GM12892 (cell line): ENCODE results near the gene MRPL1.
"Not testable (repeated sequence)": the region's sequence is repeated elsewhere in the genome, so short reads cannot be mapped to it uniquely, and the experiment has no call there.

Experiments
- DNase-seq: peaks from one replicate; pipeline ENCODE4 v3.0.0; 2011; ENCODE audit not compliant: insufficient read length
- FAIRE-seq: peaks from 2 replicates; lab custom pipeline; 2011; peaks lifted over from hg19 to GRCh38; lab: Jason Lieb, UNC
- POLR2A ChIP-seq: IDR thresholded peaks from 2 replicates; pipeline ENCODE4 v1.6.1; 2011; ENCODE audit warnings: low read depth, low read length, control low read depth
- POLR2AphosphoS5 ChIP-seq: IDR thresholded peaks from 2 replicates; pipeline ENCODE4 v1.6.1; 2011; ENCODE audit warnings: low read depth, low read length, control low read depth
- TAF1 ChIP-seq: IDR thresholded peaks from 2 replicates; pipeline ENCODE4 v1.6.1; 2011; ENCODE audit warnings: low read depth, mild to moderate bottlenecking, control low read depth, low read length, borderline replicate concordance

MRPL1 gene

DNA sequence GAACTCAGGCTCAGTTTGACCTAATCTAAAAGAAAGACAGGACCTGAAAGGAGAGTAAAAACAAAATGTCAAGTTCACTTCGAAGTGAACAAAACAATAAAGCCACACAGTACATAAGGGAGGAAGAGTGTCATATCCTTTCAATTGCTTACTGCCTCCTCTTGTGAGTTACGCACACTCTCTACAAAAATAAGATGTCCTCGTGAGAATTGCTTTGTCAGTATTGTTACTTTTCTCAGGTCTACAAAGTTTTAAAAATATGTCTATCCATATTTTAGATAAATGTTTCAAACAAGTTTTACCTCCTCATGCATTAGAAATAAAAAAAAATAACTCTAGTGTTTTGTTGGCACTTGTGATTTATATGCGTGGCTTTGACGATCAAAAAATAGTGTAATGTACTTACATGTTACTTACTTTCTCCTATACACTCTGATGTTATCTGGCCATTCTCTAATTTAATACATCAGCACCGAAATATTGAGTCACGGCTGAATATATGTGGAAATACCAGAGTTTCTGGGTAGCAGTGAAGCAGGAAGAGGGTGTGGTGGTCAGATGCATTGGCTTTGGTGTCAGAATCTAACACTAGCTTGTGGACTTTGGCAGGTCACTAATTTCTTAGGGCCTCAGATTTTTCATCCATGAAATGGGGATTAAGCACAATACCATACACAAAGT lies 8.1 kb upstream of the MRPL1 start:
- no peak for TF ChIP-seq POLR2AphosphoS5
- TF ChIP-seq POLR2A: no peak
- FAIRE-seq: no peak
- DNase-seq: no peak

DNA sequence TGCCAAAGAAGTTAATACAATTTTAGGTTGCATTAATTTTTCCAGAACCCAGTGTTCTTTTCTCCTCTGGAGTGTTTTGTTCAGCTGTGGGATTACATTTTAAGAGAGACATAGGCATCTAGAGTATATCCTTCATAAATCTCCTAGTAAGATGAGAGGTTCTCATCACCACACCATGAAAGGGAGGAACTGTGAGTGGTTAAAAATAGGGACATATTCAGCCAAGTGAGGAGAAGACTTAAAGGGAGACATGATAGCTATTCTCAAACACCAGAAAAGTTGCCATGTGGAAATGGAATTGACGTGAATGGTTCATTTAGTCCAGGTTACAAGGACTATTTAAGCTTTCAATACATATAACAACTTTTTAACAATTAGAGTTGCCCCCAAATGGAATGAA lies 6.5 kb upstream of the MRPL1 start:
- FAIRE-seq: peak; percentile 9
- no peak for TF ChIP-seq POLR2AphosphoS5
- no peak for TF ChIP-seq TAF1
- no peak for TF ChIP-seq POLR2A
- no peak for DNase-seq

DNA sequence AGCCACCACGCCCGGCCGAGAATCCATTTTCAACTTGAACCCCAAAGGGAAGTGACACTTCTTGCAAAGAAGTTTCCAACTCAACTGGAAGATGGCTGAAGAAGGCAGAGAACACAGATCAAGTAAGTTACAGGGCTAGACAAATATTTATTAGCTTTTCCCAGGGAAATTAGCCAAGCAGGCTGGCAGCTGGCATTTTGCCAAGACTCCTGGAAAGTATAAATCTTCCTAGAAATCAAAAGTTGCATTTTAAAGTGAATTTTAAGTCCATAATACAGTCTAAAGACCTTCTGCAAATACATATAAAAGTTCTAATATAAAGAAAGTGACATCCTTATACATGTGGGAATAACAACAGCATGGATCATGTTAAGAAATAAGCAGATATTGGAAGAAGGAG lies 3.4 kb upstream of the MRPL1 start:
- FAIRE-seq: no peak
- no peak for TF ChIP-seq POLR2A
- no peak for TF ChIP-seq POLR2AphosphoS5
- TF ChIP-seq TAF1: no peak
- DNase-seq: no peak

DNA sequence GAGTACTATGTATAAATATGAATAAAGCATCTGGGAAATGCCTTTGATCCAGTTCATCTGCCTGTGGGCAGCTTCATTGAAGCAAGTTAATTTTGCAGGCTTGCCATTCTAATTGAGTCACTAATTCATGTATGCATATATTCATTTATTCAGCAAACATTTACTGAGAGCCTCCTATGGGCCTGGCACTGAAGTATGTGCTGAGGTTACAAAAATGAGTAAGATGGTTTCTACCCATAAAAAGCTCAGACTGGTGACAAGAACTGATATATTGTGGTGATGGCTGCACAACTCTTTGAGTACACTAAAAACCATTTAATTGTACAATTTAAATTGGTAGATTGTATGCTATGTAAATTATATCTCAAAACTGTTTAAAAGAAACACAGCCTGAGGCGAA lies 1.1 kb upstream of the MRPL1 start:
- TF ChIP-seq POLR2A (no peak), TAF1 (no peak), POLR2AphosphoS5 (no peak)
- FAIRE-seq (no peak), DNase-seq (no peak)

DNA sequence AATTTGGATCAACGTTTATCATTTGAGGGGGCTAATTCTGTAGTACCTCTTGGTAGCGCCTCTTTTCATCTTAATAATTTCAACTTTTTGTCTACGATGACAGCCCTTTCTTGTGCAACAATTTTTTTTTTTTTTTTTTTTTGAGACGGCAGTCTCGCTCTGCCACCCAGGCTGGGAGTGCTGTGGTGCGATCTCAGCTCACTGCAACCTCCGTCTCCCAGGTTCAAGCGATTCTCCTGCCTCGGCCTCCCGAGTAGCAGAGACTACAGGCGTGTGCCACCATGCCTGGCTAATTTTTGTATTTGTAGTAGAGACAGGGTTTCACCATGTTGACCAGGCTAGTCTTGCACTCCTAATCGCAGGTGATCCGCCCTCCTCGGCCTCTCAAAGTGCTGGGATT lies 711 bp downstream of the MRPL1 start:
- not testable (repeated sequence) for FAIRE-seq

DNA sequence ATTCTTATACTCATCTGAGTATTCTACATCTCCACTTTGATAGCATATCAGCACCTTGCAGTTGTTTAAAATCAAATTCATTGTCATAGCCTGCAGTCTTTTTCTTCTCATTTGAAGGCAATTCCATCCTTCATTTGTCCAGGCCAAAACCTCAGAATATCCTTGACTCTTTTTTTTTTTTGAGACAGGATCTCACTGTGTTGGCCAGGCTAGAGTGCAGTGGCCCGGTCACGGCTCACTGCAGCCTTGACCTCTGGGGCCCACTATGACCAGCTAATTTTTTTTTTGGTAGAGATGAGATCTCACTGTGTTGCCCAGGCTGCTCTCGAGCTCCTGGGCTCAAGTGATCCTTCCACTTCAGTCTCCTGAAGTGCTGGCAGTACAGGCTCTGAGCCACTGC lies 2.6 kb downstream of the MRPL1 start:
- TF ChIP-seq TAF1 (no peak), POLR2A (no peak), POLR2AphosphoS5 (no peak)
- FAIRE-seq: no peak

More for the DNA sequence above, 711 bp downstream of the MRPL1 start:
- not testable (repeated sequence) for DNase-seq

DNA sequence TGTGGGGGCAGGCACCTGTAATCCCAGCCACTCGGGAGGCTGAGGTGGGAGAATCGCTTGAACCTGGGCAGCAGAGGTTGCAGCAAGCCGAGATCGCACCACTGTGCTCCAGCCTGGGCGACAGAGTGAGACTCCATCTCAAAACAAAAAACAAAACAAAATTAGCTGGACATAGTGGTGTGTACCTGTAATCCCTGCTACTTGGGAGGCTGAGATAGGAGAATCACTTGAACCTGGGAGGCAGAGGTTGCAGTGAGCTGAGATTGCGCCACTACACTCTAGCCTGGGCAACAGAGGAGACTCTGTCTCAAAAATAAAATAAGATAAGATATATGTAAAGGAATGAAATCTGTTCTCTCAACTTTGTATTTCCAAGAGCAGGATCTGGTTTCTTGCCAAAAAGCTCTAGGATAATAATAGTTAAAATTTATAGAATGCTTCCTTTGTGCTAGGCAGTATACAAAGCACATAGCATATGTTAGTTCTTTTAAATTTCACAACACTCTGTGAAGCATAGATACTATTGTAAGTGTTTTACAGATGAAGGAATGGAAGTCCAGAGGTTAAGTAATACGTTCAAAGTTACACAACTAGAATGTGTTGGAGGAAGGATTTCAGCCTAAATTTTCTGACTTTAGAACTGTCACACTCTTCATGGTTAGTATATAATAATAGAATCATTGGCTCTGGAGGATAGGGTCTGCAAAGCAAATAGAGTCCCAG lies 10.3 kb downstream of the MRPL1 start:
- DNase-seq (no peak), FAIRE-seq (no peak)
- TF ChIP-seq POLR2A (no peak), TAF1 (no peak), POLR2AphosphoS5 (no peak)

More for the DNA sequence above, 2.6 kb downstream of the MRPL1 start:
- DNase-seq: no peak

DNA sequence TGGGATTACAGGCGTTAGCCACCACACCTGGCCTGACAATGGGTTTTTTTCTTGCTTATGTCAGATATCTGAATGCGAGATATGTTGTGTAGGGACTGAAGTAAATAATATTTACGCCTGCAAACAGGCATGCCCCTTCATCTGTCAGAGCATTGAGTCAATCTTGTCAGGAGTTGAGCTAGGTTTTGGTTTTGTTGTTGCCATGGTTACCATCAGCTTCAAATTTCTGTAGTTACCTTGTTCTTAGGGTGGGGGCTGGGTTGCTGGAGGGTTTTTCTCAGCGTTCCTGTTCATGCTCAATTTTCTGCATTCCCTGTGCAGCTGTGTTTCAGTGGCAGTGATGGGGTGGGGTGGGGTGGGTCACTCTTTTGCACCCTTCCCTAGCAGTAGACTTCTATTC lies 14.5 kb downstream of the MRPL1 start:
- TF ChIP-seq TAF1: no peak
- no peak for TF ChIP-seq POLR2A
- no peak for TF ChIP-seq POLR2AphosphoS5
- DNase-seq: no peak
- no peak for FAIRE-seq

DNA sequence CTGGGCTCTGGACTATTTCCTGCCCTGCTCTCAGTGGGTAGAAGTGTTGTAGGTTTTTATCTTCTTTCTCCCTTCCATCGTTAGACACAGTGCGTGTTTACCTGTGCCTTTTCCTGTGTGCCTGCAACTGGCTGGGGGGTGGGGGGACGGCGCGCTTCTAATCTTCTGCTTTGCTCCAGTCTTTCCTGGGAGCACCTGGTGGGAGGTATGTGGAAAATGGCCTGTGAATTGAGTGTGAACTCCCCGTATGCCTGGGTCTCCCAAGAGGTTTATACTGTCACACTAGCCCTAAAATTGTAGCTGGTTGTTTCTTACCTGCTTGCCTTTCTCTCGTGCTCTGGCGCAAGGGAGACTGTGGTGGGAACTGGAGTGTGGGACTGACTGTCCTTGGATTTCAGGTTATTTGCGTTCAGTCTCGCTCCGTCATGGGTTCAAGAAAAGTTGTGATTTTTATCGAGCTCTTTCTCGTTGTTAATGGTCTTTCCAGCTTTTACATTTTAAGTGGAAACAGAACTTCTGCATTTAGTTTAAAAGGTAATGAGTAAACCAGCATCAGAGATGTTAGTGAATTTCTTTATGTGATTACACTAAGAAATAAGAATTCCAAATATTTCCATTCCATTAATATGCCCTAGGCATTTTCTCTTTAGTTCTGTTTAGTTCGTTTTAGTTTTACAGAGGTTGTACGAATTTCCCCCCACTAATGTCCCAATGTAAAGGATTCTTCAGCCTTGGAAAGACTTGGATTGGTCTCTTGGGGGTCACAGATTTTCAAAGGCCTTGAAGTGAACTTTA lies 15.3 kb downstream of the MRPL1 start:
- no peak for DNase-seq
- no peak for FAIRE-seq
- TF ChIP-seq TAF1: no peak
- TF ChIP-seq POLR2AphosphoS5: no peak
- TF ChIP-seq POLR2A: no peak

DNA sequence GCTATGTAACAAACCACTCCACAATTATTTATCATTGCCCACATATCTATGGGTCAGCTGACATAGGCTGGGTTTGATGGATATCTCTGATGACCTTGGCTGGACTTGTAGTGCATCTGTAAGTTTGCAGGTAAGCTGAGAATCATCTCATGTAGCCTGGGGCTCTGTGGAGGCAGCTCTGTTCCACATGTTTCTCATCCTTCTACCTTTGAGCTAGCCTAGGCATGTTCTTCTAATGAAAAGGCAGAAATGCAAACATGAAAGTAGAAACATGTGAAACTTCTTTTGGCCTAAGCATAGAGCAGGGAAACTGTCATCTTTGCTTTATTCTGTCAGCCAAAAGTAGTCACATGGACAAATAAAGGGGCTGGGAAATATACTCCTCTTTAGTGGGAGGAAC lies 18.2 kb downstream of the MRPL1 start:
- DNase-seq (no peak), FAIRE-seq (no peak)
- no peak for TF ChIP-seq POLR2A
- TF ChIP-seq TAF1: no peak
- TF ChIP-seq POLR2AphosphoS5: no peak

DNA sequence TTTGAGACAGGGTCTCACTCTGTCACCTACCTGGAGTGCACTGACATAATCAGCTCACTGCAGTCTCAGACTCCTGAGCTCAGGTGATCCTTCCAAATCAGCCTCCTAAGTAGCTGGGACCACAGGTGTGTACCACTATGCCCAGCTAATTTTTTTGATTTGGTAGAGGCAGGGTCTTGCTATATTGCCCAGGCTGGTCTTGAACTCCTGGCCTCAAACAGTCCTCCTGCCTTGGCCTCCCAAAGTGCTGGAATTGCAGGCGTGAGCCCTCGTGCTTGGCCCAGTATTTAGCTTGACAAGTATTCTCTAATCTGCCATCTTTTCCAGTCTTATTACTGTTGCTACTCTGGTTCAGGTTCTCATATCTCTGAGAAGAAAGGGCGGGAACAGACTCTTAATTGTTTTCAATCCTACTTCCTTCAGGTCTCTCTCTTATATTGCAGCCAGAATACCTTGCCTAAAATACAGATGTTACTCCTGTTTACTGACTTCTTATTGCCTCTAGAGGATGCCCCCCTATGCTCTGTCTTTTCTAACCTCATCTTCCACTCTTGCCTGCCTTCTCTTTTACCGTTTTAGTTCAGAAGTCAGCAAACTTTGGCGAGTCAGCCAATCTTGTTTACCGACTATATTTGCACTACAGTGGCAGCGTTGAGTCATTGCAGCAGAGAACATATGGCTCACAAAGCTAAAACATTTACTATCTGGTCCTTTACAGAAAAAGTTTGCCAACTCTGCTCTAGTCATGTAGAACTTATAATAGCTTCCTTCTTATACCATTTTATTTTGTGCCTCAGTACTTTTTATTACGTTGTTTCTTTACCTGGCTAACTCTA lies 19.0 kb downstream of the MRPL1 start:
- no peak for TF ChIP-seq POLR2AphosphoS5
- TF ChIP-seq TAF1: no peak
- TF ChIP-seq POLR2A: no peak
- FAIRE-seq (no peak), DNase-seq (no peak)

DNA sequence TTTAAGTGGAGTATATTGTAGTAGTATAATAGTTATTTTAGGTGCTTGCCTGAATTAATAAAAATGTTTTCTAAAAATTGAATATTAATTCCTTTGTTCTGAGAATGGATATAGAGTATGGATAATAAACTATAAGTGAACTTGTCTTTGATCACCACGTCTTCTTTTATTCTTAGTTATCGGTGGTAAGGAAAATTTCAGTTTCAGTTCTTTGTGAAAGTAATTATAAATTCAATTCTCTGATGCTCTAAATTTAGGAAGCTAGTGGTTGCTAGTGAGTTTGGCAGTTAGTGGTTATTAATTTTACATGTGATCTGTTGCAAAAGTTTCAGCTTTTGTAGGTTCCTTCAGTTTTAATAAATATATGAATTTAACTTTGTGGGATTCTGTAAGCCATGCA lies 30.8 kb downstream of the MRPL1 start:
- FAIRE-seq (no peak), DNase-seq (no peak)
- TF ChIP-seq POLR2A (no peak), POLR2AphosphoS5 (no peak), TAF1 (no peak)
